HUDEP-2 (cell line): ENCODE results near the gene HEPACAM.

Experiments used
- DNase-seq, 76 experiments: peaks; one replicate each; lab custom pipeline; 2025; ENCODE audit not compliant: unreplicated experiment in 76 of 76; lab: John Stamatoyannopoulos, UW

HEPACAM gene

DNA sequence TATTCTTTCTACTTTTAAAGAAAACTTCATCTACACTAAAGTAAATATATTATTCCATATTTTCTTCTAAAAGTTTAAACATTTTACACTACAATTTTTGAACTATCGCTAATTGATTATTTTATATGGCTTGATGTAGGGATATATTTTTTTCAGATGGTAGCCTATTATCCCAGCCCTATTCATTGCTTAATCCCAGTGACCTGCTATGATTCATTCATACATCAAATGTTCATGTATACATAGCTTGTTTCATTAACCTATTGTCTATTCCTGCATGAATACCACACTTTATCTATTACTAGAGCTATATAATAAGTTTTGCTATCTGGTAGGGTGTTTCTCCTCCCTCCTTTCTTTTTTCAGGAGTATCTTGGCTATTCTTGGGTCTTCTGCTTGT, 33.2 kb downstream of the HEPACAM start:
- no peak for DNase-seq

DNA sequence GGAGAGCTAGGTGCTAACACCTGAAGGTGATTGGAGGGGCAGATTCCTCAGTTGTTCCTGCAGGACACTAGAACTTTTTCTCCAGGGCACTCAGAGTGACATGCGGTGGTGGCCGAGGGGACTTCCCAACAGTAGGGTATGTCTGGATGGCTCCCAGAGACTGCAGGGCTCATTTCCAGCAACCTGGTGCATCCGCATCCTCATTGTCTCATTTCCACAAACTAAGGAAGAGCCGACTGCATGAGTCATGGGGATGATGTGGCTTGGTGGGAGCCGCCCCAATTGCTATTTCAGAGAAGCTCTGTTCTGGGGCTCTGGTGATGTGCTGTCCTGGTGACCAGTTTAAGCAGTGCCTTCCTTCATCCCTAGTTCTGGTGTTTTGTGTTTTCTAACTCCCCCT, 35.4 kb downstream of the HEPACAM start:
- DNase-seq: no peak

- no peak for DNase-seq
These were observed 36.3 kb downstream of the HEPACAM start for GRCh38 chr11:124899383-124900145.

DNA sequence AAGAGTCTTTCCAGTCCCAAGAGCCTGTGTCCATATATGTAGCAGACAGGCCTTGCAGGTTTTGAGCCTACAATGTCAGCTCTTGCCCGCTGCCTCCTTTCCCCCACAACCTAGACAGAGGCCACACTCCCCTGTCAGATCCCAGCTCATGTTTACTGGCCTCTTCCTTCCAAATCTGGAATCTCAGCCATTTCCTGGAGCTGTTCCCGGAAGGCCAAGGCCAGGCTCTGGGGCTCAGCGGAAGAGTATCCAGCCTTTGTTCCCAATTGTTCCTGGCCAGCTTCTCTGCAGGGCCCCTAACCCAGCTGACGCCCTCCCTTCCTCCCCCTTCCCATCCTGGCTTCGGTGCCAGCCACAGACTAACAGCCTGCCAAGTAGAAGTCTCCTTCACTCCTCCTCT, 37.1 kb downstream of the HEPACAM start:
- DNase-seq: no peak

DNA sequence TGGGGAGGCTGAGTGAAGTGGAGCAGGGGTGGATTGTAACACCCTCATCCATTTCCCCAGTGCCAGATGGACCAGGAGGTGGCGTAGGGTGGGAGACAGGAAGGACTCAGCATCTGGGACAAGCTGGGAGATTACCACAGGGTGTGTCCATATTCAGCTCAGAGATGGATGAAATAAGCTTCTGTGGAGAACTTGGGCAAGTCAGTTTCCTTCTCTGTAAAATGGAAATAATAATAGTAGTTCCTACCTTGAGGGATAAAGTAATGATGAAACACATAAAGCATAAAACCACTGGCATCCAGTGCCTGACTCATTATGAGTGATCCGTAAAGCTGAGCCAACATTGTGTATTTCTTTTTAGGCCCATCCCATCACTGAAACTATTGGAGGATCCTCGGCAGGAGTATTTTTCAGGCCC, 37.6 kb downstream of the HEPACAM start:
- DNase-seq: no peak

GRCh38 chr11:124897674-124898262, 38.1 kb downstream of the HEPACAM start, which contains the start of gene ROBO4:
Gene ROBO4, minus strand, starts transcription at chr11:124897865. Its CDS starts 70 bp downstream, at chr11:124897795.
- no peak for DNase-seq

DNA sequence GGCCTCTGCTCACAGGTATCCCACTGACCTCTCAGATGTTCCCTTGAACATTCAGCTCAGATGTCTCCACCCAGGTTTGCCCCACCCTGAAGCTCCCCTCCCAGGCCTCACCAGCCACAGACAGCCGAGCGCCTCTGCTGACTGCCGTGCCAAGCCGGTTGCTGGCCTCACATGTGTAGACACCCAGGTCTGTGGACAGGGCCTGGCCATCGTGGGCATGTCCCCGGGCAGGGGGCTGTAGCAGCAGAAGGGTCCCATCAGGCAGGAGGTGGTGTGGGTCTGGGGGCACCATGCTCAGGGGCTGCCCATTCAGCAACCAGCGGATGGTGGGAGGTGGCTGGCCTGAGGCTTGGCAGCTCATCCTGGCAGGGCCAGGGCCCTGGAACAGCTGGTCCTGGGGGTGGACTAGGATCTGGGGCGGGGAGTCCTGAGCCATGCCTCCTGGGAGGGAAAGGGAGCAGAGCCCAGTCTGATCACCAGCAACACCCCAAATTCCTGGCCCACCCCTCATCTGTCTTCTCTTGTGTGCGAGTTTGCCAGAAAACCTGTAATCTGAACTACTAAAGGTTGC, 38.9 kb downstream of the HEPACAM start:
- DNase-seq: no peak

DNA sequence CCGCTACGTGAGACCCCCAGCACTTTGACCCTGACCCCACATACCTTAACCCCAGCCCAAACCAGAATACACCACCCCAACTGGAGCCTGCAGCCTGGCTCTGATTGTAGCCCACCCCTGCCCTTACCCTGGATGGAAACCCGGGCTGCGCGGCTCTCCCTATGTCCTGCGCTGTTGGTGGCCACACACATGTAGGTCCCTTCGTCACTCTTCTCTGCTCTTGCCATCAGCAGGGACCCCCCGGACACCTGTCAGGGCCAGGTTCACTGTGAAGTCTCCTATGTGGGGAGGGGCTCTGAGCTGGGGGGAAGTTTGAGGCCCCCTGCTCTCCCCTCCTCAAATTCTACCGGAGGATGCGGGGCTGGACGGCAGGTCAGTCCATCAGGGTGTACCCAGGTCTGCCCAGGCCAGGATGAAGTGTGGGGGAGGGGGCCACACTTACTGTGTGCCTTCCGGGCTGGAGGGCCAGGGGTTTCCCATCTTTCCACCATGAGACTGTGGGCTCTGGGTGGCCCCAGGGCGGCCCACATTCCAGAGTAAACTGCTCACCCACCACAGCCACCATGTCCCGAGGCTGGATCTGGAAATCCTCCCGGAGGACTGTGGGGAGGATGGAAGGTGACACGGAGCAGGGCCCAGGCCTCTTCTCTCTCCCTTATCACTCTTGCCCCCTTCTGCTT, 39.6 kb downstream of the HEPACAM start:
- DNase-seq: no peak

DNA sequence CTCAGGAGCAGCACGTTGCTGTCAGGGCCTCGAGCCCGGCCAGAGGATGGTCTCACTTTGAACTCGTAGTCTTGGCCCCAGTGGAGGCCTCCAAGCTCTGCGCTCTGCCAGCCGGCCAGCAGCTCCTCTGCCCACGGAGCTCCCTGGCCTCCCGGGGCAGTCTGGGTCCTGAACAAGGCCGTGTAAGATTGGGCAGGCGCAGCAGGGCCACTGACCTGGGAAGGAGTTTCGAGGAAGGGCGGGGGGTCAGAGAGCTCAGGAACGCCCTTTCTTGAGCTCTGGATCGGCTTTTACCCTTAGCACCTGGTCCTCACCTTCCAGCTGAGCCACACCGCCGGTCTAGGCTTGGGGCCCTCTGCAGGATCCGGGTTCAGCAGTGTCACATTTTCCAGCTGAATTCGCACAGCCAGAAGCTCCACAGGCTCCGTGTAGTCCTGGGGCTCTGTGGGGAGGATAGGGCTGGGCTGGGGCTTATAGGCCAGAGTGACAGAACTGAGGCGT, 40.3 kb downstream of the HEPACAM start:
- no peak for DNase-seq

DNA sequence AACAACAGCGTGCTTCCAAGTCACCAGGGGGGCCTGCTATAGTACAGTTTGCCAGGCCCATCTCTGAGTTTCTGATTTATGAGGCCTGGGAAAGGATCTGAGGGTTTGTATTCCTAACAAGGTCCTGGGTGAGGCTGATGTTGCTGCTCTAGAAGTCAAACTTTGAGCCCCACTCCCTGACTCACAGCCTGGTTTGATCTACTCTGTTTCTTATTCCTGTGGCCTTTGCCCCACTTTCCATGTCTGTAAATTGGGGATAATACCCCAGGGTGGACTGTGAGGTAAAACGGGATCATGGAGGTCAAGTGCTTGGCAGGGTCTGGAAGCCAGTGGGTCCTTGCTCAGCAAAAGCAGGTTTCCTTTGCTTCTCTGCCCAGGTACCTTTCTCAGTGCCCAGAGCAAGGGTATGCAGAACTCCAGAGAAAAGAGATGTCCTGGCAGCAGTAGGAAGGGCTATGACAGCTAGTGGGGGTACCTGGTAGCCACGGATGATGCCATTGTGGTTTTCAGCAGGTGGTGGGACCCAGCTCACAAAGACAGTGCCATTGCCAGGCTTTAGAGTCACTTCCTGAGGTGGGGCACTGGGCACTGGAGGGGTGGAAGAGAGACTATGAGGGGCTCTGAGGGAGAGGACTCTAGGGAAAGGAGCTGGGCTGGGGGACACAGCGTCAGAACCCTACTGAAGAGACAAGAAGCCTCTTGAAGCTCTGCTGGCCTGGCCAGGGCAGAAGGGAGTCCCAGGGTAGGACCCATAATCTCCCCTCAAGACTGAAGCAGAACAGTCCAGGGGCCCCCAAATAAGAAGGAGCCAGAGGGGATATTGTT, 41.0 kb downstream of the HEPACAM start:
- no peak for DNase-seq

DNA sequence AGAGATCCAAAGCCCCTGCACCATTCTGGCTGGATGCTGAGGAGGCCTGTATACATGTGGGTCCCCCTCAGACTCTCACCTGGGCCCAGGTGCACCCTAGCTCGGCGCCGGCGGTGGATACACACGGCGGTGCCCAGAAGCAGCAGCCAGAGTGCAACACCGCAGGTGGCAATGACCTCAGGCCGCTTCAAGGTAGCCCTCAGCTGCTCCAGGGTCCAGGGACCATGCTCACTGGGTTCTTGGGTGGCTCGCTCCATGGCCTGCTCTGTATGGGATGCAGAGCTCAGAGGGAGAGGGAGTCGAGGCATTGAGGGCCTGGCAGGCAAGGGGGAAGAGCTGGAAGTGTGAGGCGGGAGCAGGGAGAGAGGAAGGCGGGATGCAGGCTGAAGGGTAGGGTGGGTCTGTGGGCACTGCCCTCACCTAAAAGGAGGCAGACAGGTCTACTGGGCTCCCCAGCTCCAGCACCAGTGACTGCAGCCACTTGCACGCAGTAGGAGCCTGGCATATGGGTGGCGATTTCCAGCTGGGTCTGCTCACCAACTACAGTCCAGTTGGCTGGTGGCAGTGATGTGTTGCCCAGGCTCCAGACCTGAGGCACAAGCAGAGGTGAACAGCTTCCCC, 42.0 kb downstream of the HEPACAM start:
- no peak for DNase-seq

DNA sequence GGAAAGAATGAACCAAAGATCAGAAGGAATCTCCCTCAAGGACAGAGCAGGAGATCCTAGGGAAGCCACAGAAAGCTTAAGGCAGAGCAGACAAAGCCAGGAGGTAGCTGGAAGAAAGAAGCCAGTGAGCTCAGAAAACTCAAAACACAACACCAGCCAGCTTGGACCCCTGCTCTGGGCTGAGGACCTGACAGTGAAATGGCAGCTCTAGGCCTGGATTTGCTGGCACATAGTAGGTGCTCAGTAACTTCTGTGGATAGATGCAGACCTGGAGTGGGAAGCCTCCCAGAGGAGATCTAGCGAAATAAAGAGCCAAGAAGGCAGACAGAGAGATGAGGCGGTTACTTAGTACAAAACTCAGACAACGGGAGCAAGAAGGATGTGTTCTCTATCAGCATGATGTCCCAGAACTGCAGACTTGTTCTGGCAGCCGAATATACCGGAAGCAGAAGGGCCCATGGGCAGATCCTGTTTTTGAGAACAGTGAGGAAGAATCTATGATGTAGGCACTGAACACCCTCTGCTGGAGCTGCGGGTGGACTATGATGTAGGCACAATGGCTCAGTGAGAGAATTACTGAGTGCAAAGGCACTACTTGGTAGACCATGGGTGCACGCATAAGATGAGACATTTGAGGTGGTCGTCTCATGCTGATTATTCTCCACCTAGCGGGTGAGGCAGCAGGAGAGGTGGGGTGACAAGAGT, 42.9 kb downstream of the HEPACAM start:
- no peak for DNase-seq

GRCh38 chr11:124892146-124892545, 43.7 kb downstream of the HEPACAM start:
- DNase-seq: no peak

GRCh38 chr11:124891373-124891861, 44.4 kb downstream of the HEPACAM start:
- DNase-seq: no peak

GRCh38 chr11:124890683-124891372, 45.0 kb downstream of the HEPACAM start:
- DNase-seq: no peak

GRCh38 chr11:124890151-124890550, 45.7 kb downstream of the HEPACAM start:
- DNase-seq: no peak

GRCh38 chr11:124889191-124890091, 46.4 kb downstream of the HEPACAM start:
- no peak for DNase-seq

DNA sequence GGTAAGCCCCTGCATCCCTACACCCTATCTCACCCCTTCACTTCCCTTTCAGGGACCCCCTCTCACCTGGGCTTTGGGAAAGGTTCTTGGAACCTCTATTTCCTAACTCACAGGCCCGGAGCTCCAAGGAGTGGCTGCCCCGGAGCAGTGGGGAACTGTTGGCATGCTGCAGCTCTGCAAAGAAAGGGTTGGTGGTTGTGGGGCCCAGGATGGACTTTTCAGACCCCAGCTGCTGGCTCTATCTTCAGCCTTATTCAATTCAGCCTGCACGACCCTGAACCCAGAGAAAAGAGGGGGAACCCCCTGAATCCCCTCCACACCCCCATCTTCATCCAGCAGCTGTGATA, 48.2 kb downstream of the HEPACAM start:
- no peak for DNase-seq
